Trophoblast cell (in vitro differentiated cells and primary cell): ENCODE measurements around the gene HTRA3.

Experiments
- DNase-seq, 2 donors: peaks; one replicate each; pipeline ENCODE4 v3.0.0-alpha.2; 2016
- H2AFZ ChIP-seq: 2 replicates; pipeline ENCODE4 v1.6.1; 2013; ENCODE audit warnings: low read length, moderate library complexity, mild to moderate bottlenecking; ENCODE audit not compliant: insufficient read depth, poor library complexity
- H2AK5ac ChIP-seq: 2 replicates; pipeline ENCODE4 v1.6.1; 2013; ENCODE audit warnings: mild to moderate bottlenecking, low read length
- H2BK120ac ChIP-seq: 2 replicates; pipeline ENCODE4 v1.6.1; 2013; ENCODE audit warnings: low read length, mild to moderate bottlenecking, moderate library complexity; ENCODE audit not compliant: insufficient read depth, poor library complexity
- H2BK12ac ChIP-seq: 2 replicates; pipeline ENCODE4 v1.6.1; 2013; ENCODE audit warnings: mild to moderate bottlenecking, low read length, moderate library complexity
- H2BK5ac ChIP-seq: 2 replicates; pipeline ENCODE4 v1.6.1; 2013; ENCODE audit warnings: low read length, low read depth, moderate library complexity, mild to moderate bottlenecking; ENCODE audit not compliant: poor library complexity
- H3K14ac ChIP-seq: 2 replicates; pipeline ENCODE4 v1.6.1; 2013; ENCODE audit warnings: mild to moderate bottlenecking, low read length
- H3K18ac ChIP-seq: 2 replicates; pipeline ENCODE4 v1.6.1; 2013; ENCODE audit warnings: mild to moderate bottlenecking, low read length
- H3K23ac ChIP-seq: 2 replicates; pipeline ENCODE4 v1.6.1; 2013; ENCODE audit warnings: low read length
- H3K27ac ChIP-seq: 2 replicates; pipeline ENCODE4 v1.5.1; 2013; ENCODE audit warnings: low read depth, mild to moderate bottlenecking, inconsistent platforms, low read length, moderate library complexity
- H3K27me3 ChIP-seq: 2 replicates; pipeline ENCODE4 v1.6.1; 2013; ENCODE audit warnings: inconsistent platforms, mild to moderate bottlenecking, low read length, moderate library complexity; ENCODE audit not compliant: insufficient read depth
- H3K36me3 ChIP-seq, 2 experiments: 1 replicate in 1 of 2; 2 replicates in 1 of 2; pipeline ENCODE4 v1.6.1; 2013; ENCODE audit warnings: low read length in 2 of 2, mild to moderate bottlenecking in 2 of 2, moderate library complexity in 1 of 2; ENCODE audit not compliant: insufficient read depth in 2 of 2, control insufficient read depth in 1 of 2
- H3K4ac ChIP-seq: 2 replicates; pipeline ENCODE4 v1.6.1; 2013; ENCODE audit warnings: low read depth, mild to moderate bottlenecking, low read length, moderate library complexity
- H3K4me1 ChIP-seq, 2 experiments: 1 replicate in 1 of 2; 2 replicates in 1 of 2; pipeline ENCODE4 v1.6.1; 2013; ENCODE audit warnings: low read length in 2 of 2, mild to moderate bottlenecking in 2 of 2, moderate library complexity in 1 of 2; ENCODE audit not compliant: insufficient read depth in 2 of 2, control insufficient read depth in 1 of 2
- H3K4me2 ChIP-seq: 2 replicates; pipeline ENCODE4 v1.6.1; 2013; ENCODE audit warnings: inconsistent platforms, mild to moderate bottlenecking, low read length, moderate library complexity
- H3K4me3 ChIP-seq: 2 replicates; pipeline ENCODE4 v1.5.1; 2013; ENCODE audit warnings: mild to moderate bottlenecking, low read depth, low read length, inconsistent platforms
- H3K79me1 ChIP-seq: one replicate; pipeline ENCODE4 v1.6.1; 2013; ENCODE audit warnings: low read length
- H3K79me2 ChIP-seq: 2 replicates; pipeline ENCODE4 v1.6.1; 2013; ENCODE audit warnings: low read length, mild to moderate bottlenecking; ENCODE audit not compliant: control insufficient read depth, insufficient read depth, poor library complexity
- H3K9ac ChIP-seq: 2 replicates; pipeline ENCODE4 v1.6.1; 2013; ENCODE audit warnings: mild to moderate bottlenecking, low read length
- H3K9me3 ChIP-seq: 2 replicates; pipeline ENCODE4 v1.6.1; 2013; ENCODE audit warnings: low read depth, mild to moderate bottlenecking, control low read depth, inconsistent platforms, low read length; ENCODE audit not compliant: insufficient read depth
- H4K12ac ChIP-seq: 2 replicates; pipeline ENCODE4 v1.6.1; 2013; ENCODE audit warnings: low read depth, mild to moderate bottlenecking, low read length, moderate library complexity
- H4K8ac ChIP-seq: 2 replicates; pipeline ENCODE4 v1.6.1; 2013; ENCODE audit warnings: low read depth, mild to moderate bottlenecking, low read length, moderate library complexity
- H4K91ac ChIP-seq: one replicate; pipeline ENCODE4 v1.6.1; 2013; ENCODE audit warnings: low read depth, mild to moderate bottlenecking, low read length, moderate library complexity
- WGBS: extraction: QIAGEN DNeasy Blood & Tissue Kit; methylation state at CpG from one replicate; pipeline ENCODE4 v1.1.7; 2013; ENCODE audit warnings: missing lambda C conversion rate; ENCODE audit not compliant: insufficient read length, insufficient coverage; ENCODE audit errors: extremely low coverage; 5-methylcytosine and 5-hydroxymethylcytosine counted together

HTRA3 gene

DNA sequence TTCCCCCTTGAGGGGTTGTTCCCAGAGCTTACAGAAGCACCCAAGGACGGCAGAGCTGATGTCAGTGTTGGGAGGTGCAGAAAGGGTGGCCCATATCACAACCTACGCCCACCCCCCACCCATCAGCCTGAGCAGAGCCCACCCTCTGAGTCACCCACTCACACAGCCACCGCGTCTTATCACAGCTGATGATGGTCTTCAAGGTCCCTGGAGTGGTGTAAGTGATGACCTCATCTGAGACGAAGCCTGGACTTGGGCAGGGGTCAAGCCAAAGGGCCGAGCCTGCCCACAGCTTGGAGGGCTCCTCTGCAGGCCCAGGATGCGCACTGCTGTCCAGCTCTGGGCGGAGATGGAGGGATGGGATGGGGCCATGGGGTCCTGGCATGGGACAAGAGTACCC is 3.0 kb upstream of the HTRA3 start:
- Histone ChIP-seq H2BK5ac (no peak overlapping the region), H3K18ac (no peak overlapping the region), H3K36me3 (no peaks in the 10 kb centered on the region), H2BK120ac (no peak overlapping the region), H3K14ac (no peak overlapping the region), H2BK12ac (no peak overlapping the region), H4K12ac (no peak overlapping the region), H3K79me2 (peaks cover 5% of the 10 kb centered on the region), H3K79me1 (peaks cover 31% of the 10 kb centered on the region), H3K4ac (no peak overlapping the region), H4K8ac (no peak overlapping the region), H3K4me1 (peaks cover 43 to 45% of the 10 kb centered on the region in 2 experiments), H4K91ac (peak overlapping the region; percentile 21), H3K9me3 (peaks cover 3% of the 10 kb centered on the region), H2AFZ (no peak overlapping the region), H2AK5ac (peak overlapping the region; percentile 56), H3K4me2 (no peak overlapping the region), H3K23ac (no peak overlapping the region), H3K27ac (no peak overlapping the region), H3K4me3 (no peak overlapping the region), H3K27me3 (peaks cover 3% of the 10 kb centered on the region), H3K9ac (no peak overlapping the region)
- WGBS: no CpG with 5 or more reads among the region's 8 CpGs
- DNase-seq: peak; percentile 37 to 38

DNA sequence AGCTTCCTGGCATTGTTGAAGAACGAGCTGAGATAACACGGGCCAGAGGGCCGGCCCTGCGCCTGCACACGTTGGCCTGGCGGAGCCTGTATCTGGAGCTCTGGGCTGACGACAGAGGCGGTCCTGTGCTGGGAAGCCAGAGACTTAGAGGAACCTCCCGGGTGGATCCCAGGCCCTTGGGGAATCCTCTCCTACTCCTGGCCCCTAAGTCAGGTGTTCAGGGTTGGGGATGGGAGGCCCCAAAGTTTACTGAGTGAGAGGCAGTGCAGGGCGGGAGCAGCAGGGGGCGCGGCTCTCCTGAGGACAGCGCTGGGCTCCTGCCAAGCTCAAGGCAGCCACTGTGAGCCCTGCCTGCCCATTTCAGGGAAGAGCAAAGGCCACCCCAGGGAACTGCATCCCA is 2.5 kb upstream of the HTRA3 start:
- no peak overlapping the region for H3K14ac ChIP-seq
- H2AK5ac ChIP-seq: no peak overlapping the region
- peaks cover 26% of the 10 kb centered on the region for H3K79me1 ChIP-seq
- H4K8ac ChIP-seq: no peak overlapping the region
- H3K4me3 ChIP-seq: no peak overlapping the region
- no peak overlapping the region for H2BK120ac ChIP-seq
- no peak overlapping the region for H3K18ac ChIP-seq
- H3K23ac ChIP-seq: no peak overlapping the region
- no peak overlapping the region for H4K12ac ChIP-seq
- H3K4ac ChIP-seq: no peak overlapping the region
- no peak overlapping the region for H2AFZ ChIP-seq
- no peak overlapping the region for H4K91ac ChIP-seq
- peaks cover 5% of the 10 kb centered on the region for H3K79me2 ChIP-seq
- no CpG with 5 or more reads among the region's 13 CpGs for WGBS
- peaks cover 3% of the 10 kb centered on the region for H3K9me3 ChIP-seq
- no peak overlapping the region for H3K27ac ChIP-seq
- DNase-seq: peak; percentile 24 to 42
- H3K9ac ChIP-seq: no peak overlapping the region
- no peak overlapping the region for H3K4me2 ChIP-seq
- H3K36me3 ChIP-seq: peaks cover 0 to under 1% of the 10 kb centered on the region in 2 experiments
- peaks cover 39 to 42% of the 10 kb centered on the region in 2 experiments for H3K4me1 ChIP-seq
- peaks cover 3% of the 10 kb centered on the region for H3K27me3 ChIP-seq
- peak overlapping the region; percentile 14 for H2BK12ac ChIP-seq
- no peak overlapping the region for H2BK5ac ChIP-seq

DNA sequence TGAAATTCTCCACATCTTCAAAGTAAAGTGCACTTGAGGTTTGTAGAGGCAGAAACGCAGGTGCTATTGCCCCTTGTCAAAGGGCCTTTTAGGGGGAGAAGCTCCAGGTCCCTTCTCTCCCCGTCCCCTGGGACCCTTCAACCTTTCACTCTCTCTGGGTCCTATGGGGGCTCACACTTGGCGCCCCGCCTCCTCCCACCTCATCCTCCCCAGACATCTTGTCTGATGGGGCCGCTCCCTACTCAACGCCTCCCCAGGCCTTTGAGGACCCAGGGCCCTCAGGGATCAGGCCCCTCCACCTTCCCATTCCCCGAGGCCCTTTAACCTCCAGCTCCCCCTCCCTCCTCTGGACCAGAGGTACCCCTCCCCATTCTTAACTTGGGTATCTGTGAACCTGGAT is 1.3 kb upstream of the HTRA3 start:
- no peak for DNase-seq
- H4K12ac ChIP-seq: no peak overlapping the region
- peaks cover 0 to 2% of the 10 kb centered on the region in 2 experiments for H3K36me3 ChIP-seq
- H3K18ac ChIP-seq: no peak overlapping the region
- no peak overlapping the region for H2AFZ ChIP-seq
- peaks cover 3% of the 10 kb centered on the region for H3K27me3 ChIP-seq
- H2BK5ac ChIP-seq: no peak overlapping the region
- peaks cover 4% of the 10 kb centered on the region for H3K79me2 ChIP-seq
- H2AK5ac ChIP-seq: no peak overlapping the region
- no peak overlapping the region for H2BK12ac ChIP-seq
- H3K23ac ChIP-seq: no peak overlapping the region
- peaks cover 19% of the 10 kb centered on the region for H3K79me1 ChIP-seq
- peaks cover 3% of the 10 kb centered on the region for H3K9me3 ChIP-seq
- no peak overlapping the region for H3K4me3 ChIP-seq
- peaks cover 37 to 38% of the 10 kb centered on the region in 2 experiments for H3K4me1 ChIP-seq
- no peak overlapping the region for H3K9ac ChIP-seq
- WGBS: no CpG with 5 or more reads among the region's 7 CpGs
- H3K4ac ChIP-seq: no peak overlapping the region
- H4K91ac ChIP-seq: no peak overlapping the region
- no peak overlapping the region for H3K14ac ChIP-seq
- H4K8ac ChIP-seq: no peak overlapping the region
- no peak overlapping the region for H3K4me2 ChIP-seq
- no peak overlapping the region for H3K27ac ChIP-seq
- H2BK120ac ChIP-seq: no peak overlapping the region

DNA sequence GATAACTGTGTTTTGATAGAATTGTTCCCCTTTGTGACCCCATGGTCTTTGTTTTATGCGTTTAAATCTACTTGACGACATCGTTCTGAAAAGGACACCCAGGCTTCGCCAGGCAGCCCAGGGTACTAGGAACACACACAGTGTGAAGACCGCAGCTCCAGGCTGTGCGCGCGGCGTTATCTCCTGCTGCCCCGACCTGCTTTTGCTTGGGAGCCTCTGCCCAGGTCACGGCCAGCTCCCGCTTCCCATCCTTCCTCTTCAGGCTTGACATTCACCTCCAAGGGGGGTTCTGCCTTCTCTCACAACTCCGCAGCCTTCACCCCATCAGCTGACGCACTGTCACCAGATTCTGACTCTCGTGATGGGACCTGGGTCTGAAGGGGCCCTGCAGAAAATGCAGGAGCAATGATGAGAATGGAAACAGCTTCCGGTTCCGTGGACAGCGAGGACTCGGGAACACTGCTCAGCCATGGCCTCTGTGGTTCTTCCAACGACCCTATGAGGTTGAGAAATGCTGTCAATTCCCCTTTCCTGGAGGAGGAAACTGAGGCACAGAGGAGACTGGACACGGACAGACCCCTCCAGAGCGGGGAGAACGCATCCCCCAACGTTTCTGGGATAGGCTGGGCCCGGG is 536 bp upstream of the HTRA3 start:
- H3K79me2 ChIP-seq: peaks cover 4% of the 10 kb centered on the region
- peaks cover 35% of the 10 kb centered on the region in 2 experiments for H3K4me1 ChIP-seq
- H3K27me3 ChIP-seq: peaks cover 3% of the 10 kb centered on the region

More for the DNA sequence above, 536 bp upstream of the HTRA3 start:
- peak overlapping the region; percentile 48 for H4K12ac ChIP-seq
- peaks cover 0 to 2% of the 10 kb centered on the region in 2 experiments for H3K36me3 ChIP-seq
- H3K4ac ChIP-seq: peak overlapping the region; percentile 37
- no peak overlapping the region for H2AFZ ChIP-seq
- H3K18ac ChIP-seq: peak overlapping the region; percentile 28
- H4K8ac ChIP-seq: peak overlapping the region; percentile 84
- H4K91ac ChIP-seq: peak overlapping the region; percentile 72
- no peak for DNase-seq
- H3K9me3 ChIP-seq: peaks cover 3% of the 10 kb centered on the region
- H3K4me2 ChIP-seq: peak overlapping the region; percentile 90
- no peak overlapping the region for H3K14ac ChIP-seq
- peaks cover 17% of the 10 kb centered on the region for H3K79me1 ChIP-seq
- peak overlapping the region; percentile 61 for H2BK12ac ChIP-seq
- peak overlapping the region; percentile 29 for H2BK120ac ChIP-seq
- no peak overlapping the region for H3K4me3 ChIP-seq
- WGBS: no CpG with 5 or more reads among the region's 25 CpGs
- peak overlapping the region; percentile 18 for H2BK5ac ChIP-seq
- no peak overlapping the region for H3K27ac ChIP-seq
- no peak overlapping the region for H3K23ac ChIP-seq
- H3K9ac ChIP-seq: no peak overlapping the region
- H2AK5ac ChIP-seq: peak overlapping the region; percentile 49
